Measurements from ENCODE around the gene SRGAP2C. TPM values are rescaled to one million over a fixed set of nuclear protein-coding genes. Genes with fewer than 3 reads are reported as not detected.
A peak's percentile ranks its signal among the peaks of the same experiment; 100 is the strongest.
"Not testable (repeated sequence)": the region's sequence is repeated elsewhere in the genome, so short reads cannot be mapped to it uniquely, and the experiment has no call there.

Gene SRGAP2C
- total RNA-seq (ENCODE audit: low replicate concordance), result 15.8 and 26.8 TPM in 2 replicates
- long read RNA-seq, partial matches to known transcripts, result 2 of 10 reads
- long read RNA-seq, other reads (novel, unspliced or antisense), result 8 of 10 reads

DNA sequence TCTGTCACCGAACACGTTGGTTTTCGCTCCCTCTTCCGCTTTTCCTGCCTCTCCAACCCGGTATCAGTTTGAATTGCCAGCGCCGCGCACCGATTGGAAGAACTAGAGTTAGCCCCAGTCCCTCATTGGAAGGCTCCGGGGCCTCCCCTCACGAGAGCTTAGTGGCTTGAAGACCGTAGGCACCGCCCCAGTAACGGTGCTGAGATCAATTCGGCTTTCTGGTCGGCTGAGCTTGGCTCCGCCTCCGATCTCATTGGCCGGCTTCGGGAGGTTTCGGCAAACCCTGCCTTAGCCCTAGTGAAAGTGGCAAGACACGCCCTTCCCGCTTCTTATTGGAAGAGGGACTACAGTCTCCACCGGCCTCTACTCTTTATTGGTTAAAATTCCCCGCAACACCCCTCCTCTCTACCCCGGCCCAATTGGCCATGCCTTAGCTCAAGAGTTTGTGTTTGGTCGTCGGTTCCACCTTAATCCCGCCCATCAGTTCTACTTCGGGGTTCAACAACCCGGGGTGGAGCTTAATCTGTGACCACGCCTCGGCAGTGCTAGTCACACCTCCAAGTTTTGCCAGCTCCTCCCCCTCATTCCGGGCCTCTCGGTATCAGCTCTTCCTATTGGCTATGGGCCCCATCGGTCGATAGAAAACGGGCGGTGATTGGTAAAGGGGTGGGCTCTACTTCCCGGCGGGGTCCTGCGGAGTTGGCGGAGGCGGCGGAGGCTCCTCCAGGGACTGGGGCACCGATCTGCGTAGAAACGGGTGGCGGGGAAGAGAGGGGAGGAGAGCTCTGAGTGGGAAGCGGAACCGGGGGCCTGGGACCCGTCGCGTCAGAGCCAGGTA is at the start of gene SRGAP2C, which contains the start of gene FAM72B:
SRGAP2C (plus strand) TSS at position 686 of the 838 bp plus-strand sequence. CDS start 2,472 bp downstream, outside the sequence.
FAM72B (minus strand) TSS at position 51 of the 838 bp plus-strand sequence. CDS start 851 bp downstream, outside the sequence.
- DNase-seq (ENCODE audit: extremely low spot score, unreplicated experiment), result peak; percentile 86
- H3K36me3 Mint-ChIP-seq; H3K9me3 Mint-ChIP-seq; H3K4me1 Mint-ChIP-seq (ENCODE audit: unreplicated experiment); H3K27me3 Mint-ChIP-seq: not testable (repeated sequence)
- Mint-ChIP-seq H3K4me3 (peak within 1 kb of the TSS; percentile 95), H3K27ac (peak within 1 kb of the TSS; percentile 94)

DNA sequence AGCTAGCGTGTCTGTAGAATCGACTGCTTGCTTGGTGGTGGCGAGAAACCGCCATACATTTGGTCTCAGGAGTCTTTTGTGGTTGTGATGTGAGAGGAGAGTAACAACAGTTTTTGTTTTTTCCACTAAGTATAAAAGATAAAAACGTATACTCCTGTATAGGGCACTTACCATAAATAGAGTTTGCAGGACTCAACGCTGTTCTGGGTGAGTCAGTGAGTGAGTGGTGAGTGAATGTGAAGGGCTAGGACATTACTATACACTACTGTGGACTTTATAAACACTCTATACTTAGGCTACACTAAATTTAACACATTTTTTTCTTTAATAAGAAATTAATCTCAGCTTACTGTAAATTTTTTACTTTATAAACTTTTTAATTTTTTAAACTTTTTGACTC is 44.4 kb upstream of the SRGAP2C start:
- H3K36me3 Mint-ChIP-seq; H3K9me3 Mint-ChIP-seq; H3K4me1 Mint-ChIP-seq (ENCODE audit: unreplicated experiment); H3K4me3 Mint-ChIP-seq; DNase-seq (ENCODE audit: extremely low spot score, unreplicated experiment); H3K27ac Mint-ChIP-seq; H3K27me3 Mint-ChIP-seq: not testable (repeated sequence)

DNA sequence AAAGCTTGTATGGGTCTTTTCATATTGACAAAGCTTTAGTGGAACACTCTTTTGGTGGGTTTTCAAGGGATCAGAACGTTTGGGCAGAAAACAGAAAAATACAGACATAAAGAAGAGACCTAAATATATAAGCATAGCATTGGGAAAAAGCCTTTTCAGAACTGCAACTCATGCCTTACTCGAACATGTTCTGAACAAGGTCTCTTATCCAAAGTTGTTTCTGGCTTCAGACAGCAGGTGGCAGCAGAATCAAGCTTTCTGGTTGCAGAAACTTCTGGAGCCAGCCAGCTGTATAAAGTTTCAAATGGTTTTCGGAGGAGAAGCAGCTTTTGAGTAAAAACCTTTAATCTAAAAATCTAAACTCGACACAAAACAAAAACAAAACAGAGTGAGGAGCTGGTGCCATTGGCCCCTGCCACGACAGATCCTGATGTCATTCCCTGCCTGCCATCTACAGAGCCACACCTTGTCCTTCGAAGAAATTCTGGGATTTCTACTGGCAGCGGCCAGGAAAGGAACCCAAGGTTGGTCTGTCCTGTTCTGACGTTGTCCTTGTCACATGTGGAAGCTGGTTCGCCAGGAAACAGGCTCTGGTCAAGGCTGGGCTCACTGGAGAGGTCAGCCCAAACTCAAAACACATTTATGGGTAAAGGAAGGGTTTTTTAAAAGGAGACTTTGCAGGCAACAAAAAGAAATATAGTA is 36.1 kb upstream of the SRGAP2C start:
- H3K27me3 Mint-ChIP-seq; H3K27ac Mint-ChIP-seq; H3K9me3 Mint-ChIP-seq; H3K4me1 Mint-ChIP-seq (ENCODE audit: unreplicated experiment); H3K4me3 Mint-ChIP-seq; H3K36me3 Mint-ChIP-seq; DNase-seq (ENCODE audit: extremely low spot score, unreplicated experiment): not testable (repeated sequence)

DNA sequence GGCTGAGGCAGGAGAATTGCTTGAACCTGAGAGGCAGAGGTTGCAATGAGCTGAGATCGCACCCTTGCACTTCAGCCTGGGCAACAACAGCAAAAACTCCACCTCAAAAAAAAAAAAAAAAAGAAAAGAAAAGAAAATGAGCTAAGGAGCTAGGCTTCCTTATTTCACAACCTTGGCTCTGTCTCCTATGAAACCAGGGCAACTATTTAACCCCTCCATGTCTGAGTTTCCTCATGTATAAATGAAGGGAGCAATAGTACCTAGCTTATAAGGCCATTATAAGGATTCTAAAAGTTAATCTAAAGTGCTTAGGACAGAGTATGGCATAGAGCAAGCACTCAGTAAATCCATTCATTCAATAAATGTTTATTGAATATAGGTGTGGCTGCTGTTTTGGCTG is 33.5 kb upstream of the SRGAP2C start:
- H3K9me3 Mint-ChIP-seq; H3K36me3 Mint-ChIP-seq; H3K4me1 Mint-ChIP-seq (ENCODE audit: unreplicated experiment); H3K4me3 Mint-ChIP-seq; H3K27ac Mint-ChIP-seq; H3K27me3 Mint-ChIP-seq; DNase-seq (ENCODE audit: extremely low spot score, unreplicated experiment): not testable (repeated sequence)

DNA sequence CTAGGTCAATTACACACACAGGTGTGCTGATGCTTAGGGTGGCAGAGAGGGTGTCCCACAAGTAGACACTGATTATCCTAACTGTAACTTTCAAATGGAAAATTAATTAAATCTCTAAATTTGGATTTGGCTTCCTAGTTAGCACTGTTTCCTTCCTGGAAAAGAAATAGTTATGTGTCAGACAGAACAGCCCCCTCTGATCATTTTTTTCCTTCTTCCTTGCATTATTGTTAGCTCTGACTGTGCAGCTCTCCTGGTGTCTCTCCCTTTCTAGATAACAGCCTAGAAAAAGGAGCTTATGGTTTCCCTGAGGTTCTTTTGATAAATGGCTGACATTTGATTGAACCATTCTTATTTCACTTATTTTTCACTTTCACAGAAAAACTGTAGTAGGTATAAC is 32.0 kb upstream of the SRGAP2C start:
- DNase-seq (ENCODE audit: extremely low spot score, unreplicated experiment); H3K9me3 Mint-ChIP-seq; H3K27me3 Mint-ChIP-seq; H3K4me1 Mint-ChIP-seq (ENCODE audit: unreplicated experiment); H3K27ac Mint-ChIP-seq; H3K4me3 Mint-ChIP-seq; H3K36me3 Mint-ChIP-seq: not testable (repeated sequence)

DNA sequence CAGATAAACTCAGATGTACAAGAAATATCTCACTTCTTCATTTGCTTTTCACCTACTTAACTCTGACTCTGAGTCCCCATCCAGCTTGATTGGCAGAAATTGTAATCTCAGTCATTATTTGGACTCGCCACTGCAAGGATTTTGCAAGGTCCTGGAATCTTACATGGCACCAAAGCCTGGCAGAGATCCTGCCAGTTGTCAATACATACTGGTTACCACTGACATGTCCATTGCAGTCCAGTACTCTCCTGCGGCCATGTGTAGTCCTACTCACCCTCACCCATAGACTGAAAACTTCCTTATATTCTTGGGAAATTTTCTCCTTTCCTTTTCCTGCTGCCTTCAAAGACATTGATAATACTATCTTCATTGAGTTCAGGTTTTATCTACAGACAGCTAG is 30.0 kb upstream of the SRGAP2C start:
- not testable (repeated sequence) for H3K27ac Mint-ChIP-seq; H3K36me3 Mint-ChIP-seq; DNase-seq (ENCODE audit: extremely low spot score, unreplicated experiment); H3K9me3 Mint-ChIP-seq; H3K4me1 Mint-ChIP-seq (ENCODE audit: unreplicated experiment); H3K4me3 Mint-ChIP-seq; H3K27me3 Mint-ChIP-seq

DNA sequence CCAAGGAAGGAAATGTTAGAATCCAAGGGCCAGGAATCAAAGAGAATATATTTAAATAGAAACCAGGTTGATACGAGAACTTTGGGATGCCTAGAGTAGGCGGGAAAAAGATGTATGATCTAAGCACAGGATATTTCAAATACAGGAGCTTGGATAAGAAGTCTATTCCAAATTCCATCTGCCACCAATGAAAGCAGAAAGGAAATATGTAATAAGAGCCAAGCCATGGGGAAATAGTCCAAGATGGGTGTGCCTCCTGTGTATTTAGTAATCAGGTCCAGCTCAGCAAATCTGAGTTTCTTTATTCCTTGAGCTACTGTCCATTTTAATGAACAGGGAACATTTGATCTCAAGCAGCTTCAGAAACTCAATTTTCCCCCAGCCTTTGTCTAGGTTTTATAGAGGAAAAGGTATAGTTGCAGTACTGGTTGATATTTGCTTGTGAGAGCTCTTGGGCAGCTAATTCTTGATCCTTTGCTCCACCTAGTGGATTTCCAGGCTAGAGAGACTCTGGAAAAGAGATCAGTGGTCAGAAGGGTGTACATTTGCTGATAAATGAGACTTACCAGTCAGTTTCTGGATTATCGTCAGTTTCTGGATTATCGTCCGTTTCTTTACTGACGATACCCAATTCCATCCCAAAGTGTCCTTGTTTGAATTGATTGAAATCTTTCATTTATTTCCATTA is 29.0 kb upstream of the SRGAP2C start:
- H3K4me3 Mint-ChIP-seq; DNase-seq (ENCODE audit: extremely low spot score, unreplicated experiment); H3K27ac Mint-ChIP-seq; H3K9me3 Mint-ChIP-seq; H3K36me3 Mint-ChIP-seq; H3K27me3 Mint-ChIP-seq; H3K4me1 Mint-ChIP-seq (ENCODE audit: unreplicated experiment): not testable (repeated sequence)
- TF ChIP-seq, protein P1, sequence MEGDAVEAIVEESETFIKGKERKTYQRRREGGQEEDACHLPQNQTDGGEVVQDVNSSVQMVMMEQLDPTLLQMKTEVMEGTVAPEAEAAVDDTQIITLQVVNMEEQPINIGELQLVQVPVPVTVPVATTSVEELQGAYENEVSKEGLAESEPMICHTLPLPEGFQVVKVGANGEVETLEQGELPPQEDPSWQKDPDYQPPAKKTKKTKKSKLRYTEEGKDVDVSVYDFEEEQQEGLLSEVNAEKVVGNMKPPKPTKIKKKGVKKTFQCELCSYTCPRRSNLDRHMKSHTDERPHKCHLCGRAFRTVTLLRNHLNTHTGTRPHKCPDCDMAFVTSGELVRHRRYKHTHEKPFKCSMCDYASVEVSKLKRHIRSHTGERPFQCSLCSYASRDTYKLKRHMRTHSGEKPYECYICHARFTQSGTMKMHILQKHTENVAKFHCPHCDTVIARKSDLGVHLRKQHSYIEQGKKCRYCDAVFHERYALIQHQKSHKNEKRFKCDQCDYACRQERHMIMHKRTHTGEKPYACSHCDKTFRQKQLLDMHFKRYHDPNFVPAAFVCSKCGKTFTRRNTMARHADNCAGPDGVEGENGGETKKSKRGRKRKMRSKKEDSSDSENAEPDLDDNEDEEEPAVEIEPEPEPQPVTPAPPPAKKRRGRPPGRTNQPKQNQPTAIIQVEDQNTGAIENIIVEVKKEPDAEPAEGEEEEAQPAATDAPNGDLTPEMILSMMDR (conservative IDR thresholded peaks at IDR 0.05), result peak; percentile 49

DNA sequence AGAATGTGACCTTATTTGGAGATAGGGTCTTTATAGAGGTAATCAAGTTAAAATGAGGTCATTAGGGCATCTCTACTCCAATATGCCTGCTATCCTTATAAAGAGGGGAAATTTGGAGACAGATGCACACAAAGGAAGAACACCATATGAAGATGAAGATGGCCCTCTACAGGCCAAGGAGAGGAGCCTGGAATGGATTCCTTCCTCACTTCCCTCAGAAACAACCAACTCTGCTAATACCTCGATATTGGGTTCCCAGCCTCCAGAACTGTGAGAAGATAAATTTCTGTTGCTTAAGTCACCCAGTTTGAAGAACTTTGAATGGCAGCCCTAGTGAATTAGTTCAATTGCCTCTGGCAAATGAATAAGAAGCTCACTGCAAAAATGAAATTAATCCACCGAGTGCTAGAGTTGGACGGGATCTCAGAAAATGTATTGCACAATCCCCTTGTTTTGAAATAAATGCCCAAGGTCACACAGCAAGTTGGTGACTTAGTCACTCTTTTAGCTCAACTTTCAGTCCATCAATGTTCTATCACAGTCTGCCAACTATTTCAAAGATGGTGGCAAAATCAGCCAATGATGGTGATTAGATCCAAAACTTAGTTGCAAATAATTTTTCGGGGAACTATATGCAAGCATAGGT is 27.7 kb upstream of the SRGAP2C start:
- H3K27me3 Mint-ChIP-seq; H3K36me3 Mint-ChIP-seq; H3K9me3 Mint-ChIP-seq; DNase-seq (ENCODE audit: extremely low spot score, unreplicated experiment); H3K4me1 Mint-ChIP-seq (ENCODE audit: unreplicated experiment); H3K4me3 Mint-ChIP-seq; H3K27ac Mint-ChIP-seq: not testable (repeated sequence)

DNA sequence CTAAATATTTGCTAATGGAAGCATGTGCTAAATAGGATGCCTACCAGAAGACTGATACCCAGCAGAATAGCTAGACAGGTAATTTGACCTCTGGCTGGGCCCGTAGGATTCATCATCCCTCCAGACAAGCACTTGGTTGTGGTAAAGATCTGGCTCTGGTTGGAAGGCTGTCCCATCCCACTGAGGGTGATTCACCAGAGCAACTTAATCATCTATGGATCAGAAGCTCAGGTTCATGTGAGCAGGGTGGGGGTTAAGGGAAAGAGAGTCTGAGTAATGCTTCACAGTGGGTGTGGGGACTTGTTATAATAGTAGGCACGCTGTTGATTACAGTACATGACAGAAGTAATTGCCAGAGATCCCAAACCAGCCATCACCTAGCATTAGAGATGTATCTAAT is 27.2 kb upstream of the SRGAP2C start:
- H3K4me1 Mint-ChIP-seq (ENCODE audit: unreplicated experiment); H3K9me3 Mint-ChIP-seq; H3K36me3 Mint-ChIP-seq; DNase-seq (ENCODE audit: extremely low spot score, unreplicated experiment); H3K27ac Mint-ChIP-seq; H3K4me3 Mint-ChIP-seq; H3K27me3 Mint-ChIP-seq: not testable (repeated sequence)

DNA sequence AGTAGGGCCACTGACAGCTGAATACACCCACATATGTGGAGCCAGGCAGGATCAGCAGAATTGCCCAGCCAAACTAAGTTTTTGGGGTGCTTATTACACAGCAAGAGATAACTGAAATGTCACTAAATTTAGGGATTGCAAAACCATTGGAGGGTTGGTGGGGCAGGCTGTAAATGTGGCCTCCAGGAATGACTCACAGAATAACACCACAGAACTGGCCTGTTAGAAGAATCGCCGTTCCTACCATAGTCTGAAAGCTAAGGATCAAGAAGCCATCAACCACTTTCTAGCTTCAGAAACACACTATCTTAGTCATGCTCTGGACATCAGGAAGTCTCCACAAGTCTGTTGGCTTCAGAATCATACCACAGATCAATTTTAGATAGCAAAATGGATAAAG is 24.7 kb upstream of the SRGAP2C start:
- not testable (repeated sequence) for H3K27ac Mint-ChIP-seq; H3K9me3 Mint-ChIP-seq; H3K4me3 Mint-ChIP-seq; H3K27me3 Mint-ChIP-seq; DNase-seq (ENCODE audit: extremely low spot score, unreplicated experiment); H3K36me3 Mint-ChIP-seq; H3K4me1 Mint-ChIP-seq (ENCODE audit: unreplicated experiment)

DNA sequence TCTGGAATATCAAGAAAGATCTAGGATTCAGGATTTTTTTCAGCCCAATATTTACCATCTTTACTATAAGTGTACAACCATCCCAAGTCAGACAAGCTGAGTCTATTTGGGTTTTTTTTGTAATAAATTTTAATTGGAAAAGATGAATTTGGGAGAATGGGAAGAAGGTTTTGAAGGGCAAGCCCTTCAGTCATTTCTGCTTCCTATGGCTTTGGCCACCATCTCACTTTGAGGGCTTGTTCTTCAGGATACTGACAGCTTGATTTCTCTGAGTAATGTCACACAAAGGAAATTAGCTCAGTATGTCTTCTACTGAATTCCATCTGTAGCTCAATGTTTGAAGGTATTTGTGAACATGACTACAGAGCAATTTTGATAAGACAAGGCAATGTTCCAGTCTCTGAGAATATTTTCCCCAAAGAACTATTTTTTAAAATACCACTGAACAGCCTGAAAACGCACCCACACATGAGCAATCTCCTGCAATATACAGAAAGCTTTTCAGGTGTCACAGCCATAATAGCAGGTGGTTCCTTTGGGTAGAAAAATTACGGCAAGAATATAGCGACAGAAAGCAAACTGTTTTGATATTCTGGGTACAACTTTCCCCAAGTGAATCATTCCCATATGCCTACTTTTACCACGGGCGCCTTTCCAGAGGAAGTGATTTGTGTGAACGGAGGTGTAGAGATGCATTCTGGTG is 23.4 kb upstream of the SRGAP2C start:
- DNase-seq (ENCODE audit: extremely low spot score, unreplicated experiment); H3K27ac Mint-ChIP-seq; H3K9me3 Mint-ChIP-seq; H3K27me3 Mint-ChIP-seq; H3K4me1 Mint-ChIP-seq (ENCODE audit: unreplicated experiment); H3K4me3 Mint-ChIP-seq; H3K36me3 Mint-ChIP-seq: not testable (repeated sequence)
